ENCODE data around the gene TXNDC17. TPM values are rescaled to one million over a fixed set of nuclear protein-coding genes. Genes with fewer than 3 reads are reported as not detected.

TXNDC17 gene
- total RNA-seq: 102 and 110 TPM in 2 replicates

GRCh38 chr17:6640536-6641246 is at the start of gene TXNDC17, which contains the start of gene KIAA0753:
TXNDC17 (plus strand) TSS chr17:6641060; CDS start chr17:6641083, 23 bp downstream.
KIAA0753 (minus strand) TSS chr17:6640711; CDS start chr17:6635103, 5,608 bp downstream.

GRCh38 chr17:6651354-6651918 is 10.6 kb downstream of the TXNDC17 start, which contains the start of the genes C17orf100 and MED31:
C17orf100 (plus strand) TSS chr17:6651762; CDS start chr17:6651914, 152 bp downstream.
MED31 (minus strand) TSS chr17:6651605; CDS start chr17:6651528, 77 bp downstream.

Other genes starting within 250 kb of the TXNDC17 start
- gene AIPL1, start 205.9 kb upstream of the TXNDC17 start, total RNA-seq: not detected in 2 replicates
- 2.7 and 4.3 TPM in 2 replicates for gene PIMREG, start 196.6 kb upstream of the TXNDC17 start, total RNA-seq
- gene PITPNM3, start 84.5 kb upstream of the TXNDC17 start, total RNA-seq: 0.14 and 0.28 TPM in 2 replicates
- 8.2 and 11.3 TPM in 2 replicates for gene KIAA0753, start 349 bp upstream of the TXNDC17 start, total RNA-seq
- gene MED31, start 10.5 kb downstream of the TXNDC17 start, total RNA-seq: 8.5 and 10.4 TPM in 2 replicates
- 0.18 and 0.43 TPM in 2 replicates for gene C17orf100, start 10.7 kb downstream of the TXNDC17 start, total RNA-seq
- gene SLC13A5, start 72.3 kb downstream of the TXNDC17 start, total RNA-seq: not detected in 2 replicates
- 20.3 and 40.0 TPM in 2 replicates for gene XAF1, start 115.0 kb downstream of the TXNDC17 start, total RNA-seq
- under 0.01 and 0.14 TPM in 2 replicates for gene FBXO39, start 135.2 kb downstream of the TXNDC17 start, total RNA-seq
- gene TEKT1, start 190.7 kb downstream of the TXNDC17 start, total RNA-seq: not detected in 2 replicates